ENCODE results near the gene KBTBD13. TPM values are rescaled to one million over a fixed set of nuclear protein-coding genes. Genes with fewer than 3 reads are reported as not detected.
A peak's percentile ranks its signal among the peaks of the same experiment; 100 is the strongest.
"Not testable (repeated sequence)": the region's sequence is repeated elsewhere in the genome, so short reads cannot be mapped to it uniquely, and the experiment has no call there.

KBTBD13 gene
- total RNA-seq, 1 donor from 2014 or later, result not detected

GRCh38 chr15:65068403-65068788 is 8.2 kb upstream of the KBTBD13 start:
- no peak for ATAC-seq
- DNase-seq (ENCODE audit: low spot score), result no peak

DNA sequence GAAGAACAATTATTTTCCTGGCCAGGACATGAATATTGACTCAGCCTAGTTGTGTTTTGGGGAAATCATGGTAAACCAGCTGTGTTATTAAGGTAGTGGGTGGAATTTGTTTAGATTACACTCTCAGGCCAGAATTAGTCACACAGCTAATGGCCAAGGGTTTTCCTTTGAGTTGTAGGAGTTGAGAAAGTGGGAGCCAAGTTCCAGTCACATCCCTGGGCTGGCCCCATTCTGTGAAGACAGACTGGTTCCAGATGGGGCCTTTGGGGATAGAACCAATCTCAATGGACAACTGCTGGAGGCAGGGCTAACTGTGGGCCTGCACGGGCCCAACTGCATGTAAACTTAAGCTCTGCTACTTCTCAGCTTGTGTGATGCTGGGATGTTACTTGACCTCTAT is 7.4 kb upstream of the KBTBD13 start:
- no peak for ATAC-seq

DNA sequence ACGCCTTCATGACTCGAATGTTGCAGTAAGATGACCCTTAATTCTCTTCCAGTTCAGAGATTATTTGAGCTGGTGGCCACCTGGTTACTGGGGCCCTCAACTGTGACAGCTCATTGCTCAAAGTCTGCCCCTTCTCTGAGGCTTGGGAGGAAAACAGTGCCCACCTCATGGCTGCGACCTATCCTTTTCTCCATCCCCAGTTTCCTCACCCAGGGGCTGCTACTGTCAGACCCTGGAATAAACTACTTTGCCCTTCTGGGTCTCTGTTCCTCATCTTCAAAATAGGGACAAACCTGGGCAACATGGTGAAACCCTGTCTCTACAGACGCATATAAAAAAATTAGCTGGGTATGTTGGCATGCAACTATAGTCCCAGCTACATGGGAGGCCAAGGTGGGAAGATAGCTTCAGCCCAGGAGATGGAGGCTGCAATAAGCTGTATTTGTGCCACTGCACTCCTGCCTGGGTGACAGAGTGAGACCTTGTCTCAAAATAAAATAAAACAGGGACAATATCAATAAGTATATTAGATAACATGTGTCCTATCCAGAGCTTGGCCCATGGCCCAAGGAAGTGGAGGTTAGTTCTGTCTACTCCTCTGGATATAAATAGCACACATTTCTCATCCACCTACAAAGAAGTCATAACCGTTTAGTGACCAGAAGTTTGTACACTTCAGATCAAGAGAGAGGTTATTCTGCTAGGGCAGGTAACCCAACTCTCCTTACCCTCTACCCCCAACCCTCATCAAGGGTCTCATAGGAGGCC is 6.6 kb upstream of the KBTBD13 start:
- ATAC-seq, result no peak
- no peak for DNase-seq (ENCODE audit: low spot score)

More for the DNA sequence above, 7.4 kb upstream of the KBTBD13 start:
- no peak for DNase-seq (ENCODE audit: low spot score)

DNA sequence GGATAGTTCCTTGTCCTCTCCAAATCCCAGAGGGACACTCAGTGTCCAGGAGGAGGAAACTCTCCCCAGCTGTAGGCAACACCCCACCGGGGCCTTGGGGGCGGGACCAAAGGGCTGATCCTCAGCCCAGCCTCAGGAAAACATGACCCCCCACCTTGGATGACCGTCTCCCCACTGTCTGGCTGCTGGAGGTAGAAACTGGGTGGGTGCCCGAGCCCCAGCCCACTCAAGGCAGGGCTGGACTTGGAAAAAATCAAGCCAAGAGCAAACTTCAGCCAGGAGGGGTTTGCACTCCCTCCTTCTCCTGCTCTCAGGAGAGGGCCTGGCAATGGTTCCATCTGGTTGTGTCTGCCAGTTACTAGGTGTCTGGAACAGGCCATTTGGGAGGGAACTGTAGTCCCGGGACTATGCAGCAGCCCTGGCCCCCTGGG is 5.2 kb upstream of the KBTBD13 start:
- ATAC-seq, result no peak
- no peak for DNase-seq (ENCODE audit: low spot score)

DNA sequence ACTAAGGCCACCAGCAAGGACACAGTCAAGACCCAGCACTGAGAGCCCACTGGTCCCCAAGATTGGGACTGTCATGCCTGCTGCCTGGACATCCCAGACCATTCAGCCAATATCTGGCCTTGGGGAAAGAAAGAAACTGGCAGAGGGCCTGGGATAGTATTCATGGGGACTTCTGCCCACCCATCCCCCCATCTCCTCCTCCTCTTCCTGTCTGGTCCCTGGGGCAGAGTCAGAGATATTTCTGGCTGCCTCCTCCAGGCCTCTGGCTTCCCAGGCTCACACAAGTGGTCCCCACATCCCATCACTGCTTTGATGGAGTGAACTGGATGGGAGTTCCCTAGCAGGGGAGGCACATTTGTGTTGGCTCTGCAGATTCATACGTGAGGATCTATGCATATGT is 4.5 kb upstream of the KBTBD13 start:
- ATAC-seq, result no peak
- DNase-seq (ENCODE audit: low spot score), result no peak

DNA sequence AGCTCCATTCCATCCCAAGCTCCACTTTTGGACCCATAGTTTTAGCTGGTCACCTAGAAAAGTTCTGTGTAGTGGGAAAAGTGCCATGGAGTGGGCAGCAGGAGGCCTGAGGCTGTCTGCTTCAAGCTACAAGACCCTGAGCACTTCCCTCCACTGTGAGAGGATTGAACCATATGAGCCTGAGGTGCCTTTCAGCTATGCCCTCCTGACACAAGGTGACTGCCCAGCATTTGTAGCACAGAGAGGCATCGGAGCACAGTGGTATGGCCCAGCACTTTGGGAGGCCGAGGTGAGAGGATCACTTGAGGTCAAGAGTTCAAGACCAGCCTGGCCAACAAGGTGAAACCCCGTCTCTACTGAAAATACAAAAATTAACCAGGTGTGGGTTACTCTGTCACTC is 3.9 kb upstream of the KBTBD13 start:
- no peak for DNase-seq (ENCODE audit: low spot score)
- no peak for ATAC-seq

- ATAC-seq; DNase-seq (ENCODE audit: low spot score): not testable (repeated sequence)
Observed at GRCh38 chr15:65074946-65075345, 1.6 kb upstream of the KBTBD13 start.

- DNase-seq (ENCODE audit: low spot score); ATAC-seq: not testable (repeated sequence)
Observed at GRCh38 chr15:65075607-65076395, 745 bp upstream of the KBTBD13 start.

GRCh38 chr15:65077291-65077980 is 890 bp downstream of the KBTBD13 start:
- DNase-seq (ENCODE audit: low spot score), result no peak
- no peak for ATAC-seq

- ATAC-seq (peak; percentile 81), DNase-seq (ENCODE audit: low spot score) (no peak)
Observed at GRCh38 chr15:65077981-65078352, 1.4 kb downstream of the KBTBD13 start.

- ATAC-seq (no peak), DNase-seq (ENCODE audit: low spot score) (no peak)
Observed at GRCh38 chr15:65079580-65079979, 3.0 kb downstream of the KBTBD13 start.

GRCh38 chr15:65081270-65081669 is 4.7 kb downstream of the KBTBD13 start:
- ATAC-seq, result no peak
- no peak for DNase-seq (ENCODE audit: low spot score)

- ATAC-seq, result no peak
- no peak for DNase-seq (ENCODE audit: low spot score)
Observed at GRCh38 chr15:65081758-65082157, 5.2 kb downstream of the KBTBD13 start.

GRCh38 chr15:65082303-65082953 is 5.9 kb downstream of the KBTBD13 start:
- DNase-seq (ENCODE audit: low spot score) (no peak), ATAC-seq (no peak)

DNA sequence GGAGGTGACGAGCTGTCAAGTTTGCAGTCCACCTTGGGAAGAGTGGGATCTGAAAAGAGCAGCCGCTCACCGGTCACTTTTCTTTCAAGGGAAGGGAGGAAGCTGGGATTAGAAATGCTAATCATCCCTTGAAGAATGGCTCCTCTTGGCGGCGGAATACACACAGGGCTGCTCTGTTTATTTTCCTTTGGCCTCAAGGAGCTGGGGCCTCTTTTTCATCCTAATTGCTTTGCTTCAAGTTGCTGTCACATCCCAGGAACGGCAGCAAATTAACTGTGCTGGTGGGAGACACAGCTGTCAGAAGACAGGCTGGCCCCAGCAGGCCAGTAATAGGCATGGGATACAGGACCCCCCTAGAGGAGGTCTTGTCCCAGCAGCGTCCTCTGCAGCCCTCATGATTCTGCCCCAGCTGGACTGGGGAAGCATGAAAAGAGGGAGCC is 6.7 kb downstream of the KBTBD13 start:
- DNase-seq (ENCODE audit: low spot score) (no peak), ATAC-seq (no peak)

DNA sequence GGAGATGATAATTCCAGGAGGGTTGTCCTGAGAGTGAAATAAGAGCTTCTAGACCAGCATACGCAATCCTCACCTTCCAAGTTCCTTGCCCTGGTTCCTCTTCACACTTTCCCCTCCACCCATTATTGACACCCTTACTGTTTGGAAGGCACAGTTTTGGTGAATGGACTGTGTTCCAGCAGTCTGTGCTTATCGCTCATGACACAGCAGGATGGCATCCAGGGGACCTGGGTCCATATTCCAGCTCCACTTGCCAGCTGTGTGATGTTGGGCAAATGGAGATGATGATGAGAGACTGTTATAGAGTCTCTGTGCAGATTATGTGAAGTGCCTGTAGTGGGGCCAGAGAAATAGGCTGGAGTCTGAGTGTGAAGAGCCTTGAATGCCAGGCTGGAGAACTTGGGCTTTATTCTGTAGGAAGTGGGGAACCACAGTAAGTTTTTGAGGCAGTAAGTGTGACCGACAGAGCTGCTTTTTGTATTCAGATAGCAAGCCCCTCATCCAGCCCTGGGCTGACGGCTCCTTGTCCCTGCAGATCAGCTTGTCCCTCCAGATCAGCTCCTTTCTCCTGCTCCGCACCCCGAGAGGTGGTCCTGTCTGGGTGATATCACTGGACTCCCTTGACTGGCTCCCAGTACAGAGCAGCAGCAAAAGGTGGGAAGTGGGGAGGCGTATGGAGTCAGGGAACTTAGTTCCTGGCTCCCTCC is 8.1 kb downstream of the KBTBD13 start:
- ATAC-seq (peak; percentile 41), DNase-seq (ENCODE audit: low spot score) (peak; percentile 85)

DNA sequence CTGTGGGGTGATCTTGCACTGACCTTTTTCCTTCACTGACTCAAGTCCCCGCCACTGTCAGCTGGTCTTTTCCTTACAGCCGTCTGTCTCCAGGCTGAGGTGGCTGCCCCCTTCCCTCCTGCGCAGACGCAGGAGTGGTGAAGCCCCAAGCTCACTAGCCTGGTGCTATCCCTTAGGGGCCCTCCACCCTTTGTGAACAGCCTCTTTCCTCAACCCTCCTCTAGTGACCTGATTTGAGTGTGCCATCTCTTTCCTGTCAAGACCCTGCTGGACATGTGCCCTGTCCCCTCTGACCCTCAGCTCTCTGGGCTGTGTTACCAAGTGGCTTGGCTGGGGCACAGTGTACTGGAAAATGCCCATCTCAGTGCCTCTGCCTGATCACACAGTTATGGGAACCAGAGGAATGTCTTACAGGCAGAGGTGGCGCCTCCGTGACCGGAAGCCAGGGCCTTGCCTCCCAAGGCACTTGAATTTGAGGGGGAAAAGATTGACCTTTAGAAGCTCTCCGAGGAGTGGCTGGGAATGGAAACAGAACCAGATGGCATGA is 8.7 kb downstream of the KBTBD13 start:
- DNase-seq (ENCODE audit: low spot score) (no peak), ATAC-seq (no peak)

DNA sequence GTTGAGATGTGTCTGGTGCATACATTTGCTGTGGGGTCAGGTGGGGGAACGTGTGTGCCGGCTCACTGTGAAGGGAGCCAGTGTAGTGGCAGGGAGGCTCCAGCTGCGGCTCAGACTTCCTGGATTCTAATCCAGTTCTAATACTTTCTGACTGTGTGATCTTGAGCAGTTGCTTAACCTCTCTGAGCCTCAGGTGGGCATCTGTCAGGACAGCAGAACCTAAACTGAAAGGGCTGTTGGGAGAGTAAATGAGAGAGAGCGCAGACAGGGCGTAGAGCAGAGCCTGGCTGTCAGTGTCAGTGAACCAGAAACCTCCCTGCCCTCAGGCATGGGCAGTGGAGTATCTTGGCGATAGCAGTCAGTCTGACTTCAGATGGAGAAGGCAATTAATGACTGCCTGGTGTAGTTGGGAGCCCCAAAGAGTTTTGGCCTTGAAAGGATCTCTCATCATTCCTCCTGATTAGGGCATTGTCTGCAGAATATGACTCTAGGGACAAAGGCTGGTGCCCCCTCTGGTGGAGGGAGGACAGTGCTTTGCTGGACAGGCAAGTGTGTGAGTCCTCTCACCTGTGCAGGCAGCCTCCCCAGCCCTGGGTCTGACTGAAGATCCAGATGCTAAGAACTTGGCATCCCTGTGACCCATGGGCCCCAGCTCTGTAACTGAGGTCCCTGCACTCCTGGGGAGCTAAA is 9.6 kb downstream of the KBTBD13 start:
- no peak for ATAC-seq
- no peak for DNase-seq (ENCODE audit: low spot score)

GRCh38 chr15:65086680-65087111 is 10.2 kb downstream of the KBTBD13 start:
- DNase-seq (ENCODE audit: low spot score), result no peak
- no peak for ATAC-seq
